NCI-H345 (cell line): ENCODE measurements around the gene RETREG3.
"Not testable (repeated sequence)": the region's sequence is repeated elsewhere in the genome, so short reads cannot be mapped to it uniquely, and the experiment has no call there.

Experiments used
- DNase-seq: peaks from one replicate; lab custom pipeline; 2025; lab: John Stamatoyannopoulos, UW

Gene RETREG3, protein sequence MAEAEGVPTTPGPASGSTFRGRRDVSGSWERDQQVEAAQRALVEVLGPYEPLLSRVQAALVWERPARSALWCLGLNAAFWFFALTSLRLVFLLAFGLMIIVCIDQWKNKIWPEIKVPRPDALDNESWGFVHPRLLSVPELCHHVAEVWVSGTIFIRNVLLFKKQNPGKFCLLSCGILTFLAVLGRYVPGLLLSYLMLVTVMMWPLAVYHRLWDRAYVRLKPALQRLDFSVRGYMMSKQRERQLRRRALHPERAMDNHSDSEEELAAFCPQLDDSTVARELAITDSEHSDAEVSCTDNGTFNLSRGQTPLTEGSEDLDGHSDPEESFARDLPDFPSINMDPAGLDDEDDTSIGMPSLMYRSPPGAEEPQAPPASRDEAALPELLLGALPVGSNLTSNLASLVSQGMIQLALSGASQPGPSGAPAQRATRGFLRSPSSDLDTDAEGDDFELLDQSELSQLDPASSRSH

DNA sequence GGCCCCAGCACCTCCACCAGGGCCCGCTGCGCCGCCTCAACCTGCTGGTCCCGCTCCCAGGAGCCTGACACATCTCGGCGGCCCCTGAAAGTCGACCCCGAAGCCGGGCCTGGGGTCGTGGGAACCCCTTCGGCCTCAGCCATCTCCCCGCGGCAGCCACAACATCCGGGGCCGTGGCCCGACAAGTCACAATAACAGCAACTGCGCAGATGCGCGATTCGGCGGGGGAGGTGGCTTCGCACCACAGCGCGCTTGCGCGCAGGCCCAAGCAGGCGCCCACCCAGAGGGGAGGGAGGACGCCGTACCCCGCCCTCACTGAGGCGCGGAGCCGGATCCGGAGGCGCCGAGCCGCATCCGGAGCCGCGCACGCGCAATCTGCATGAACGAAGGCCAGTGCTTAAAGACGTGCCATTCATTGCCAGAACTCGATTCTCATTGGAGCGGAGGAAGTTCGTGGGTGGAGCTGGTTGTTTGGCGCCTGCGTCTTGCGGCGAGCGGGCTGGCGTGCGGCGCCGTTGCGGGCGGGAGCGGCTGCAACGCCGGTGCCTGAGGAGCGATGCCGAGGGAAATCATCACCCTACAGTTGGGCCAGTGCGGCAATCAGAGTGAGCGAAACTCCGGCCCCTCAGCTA lies at the start of gene RETREG3, which contains the start of gene TUBG1:
TSS of gene RETREG3 (minus strand) at position 193 of the 632 bp plus-strand sequence. CDS start at position 143, 50 bp downstream.
TSS of gene TUBG1 (plus strand) at position 502 of the 632 bp plus-strand sequence. CDS start at position 557, 55 bp downstream.
- peak; percentile 99 for DNase-seq

DNA sequence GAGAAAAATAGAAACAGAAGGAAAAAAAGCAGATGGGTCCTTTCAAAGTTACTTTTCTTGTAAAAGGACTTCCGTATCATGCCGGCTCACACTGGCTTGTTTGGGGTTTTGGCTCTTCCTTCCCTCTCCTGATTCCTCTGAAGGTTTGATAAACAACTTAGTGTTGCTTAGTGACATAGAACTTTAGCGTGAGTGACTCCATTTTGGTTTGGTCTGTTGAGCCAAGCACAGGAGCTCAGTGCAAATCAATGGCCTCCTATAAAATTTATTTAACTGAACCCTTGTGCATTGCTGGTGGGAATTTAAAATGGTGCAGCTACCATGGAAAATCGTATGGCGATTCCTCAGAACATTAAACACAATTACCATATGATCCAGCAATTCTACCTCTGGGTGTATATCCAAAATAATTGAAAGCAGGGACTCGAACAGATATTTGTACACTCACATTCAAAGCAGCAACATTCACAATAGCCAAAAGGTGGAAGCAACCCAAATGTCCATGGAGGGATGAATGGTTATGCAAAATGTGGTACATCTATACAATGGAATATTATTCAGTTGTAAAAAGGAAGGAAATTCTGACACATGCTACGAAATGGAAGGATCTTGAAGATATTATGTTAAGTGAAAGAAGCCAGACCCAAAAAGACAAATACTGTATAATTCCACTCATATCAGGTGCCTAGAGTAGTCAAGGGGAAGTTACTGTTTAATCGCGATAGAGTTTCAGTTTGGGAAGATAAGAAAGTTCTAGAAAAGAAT lies 48.8 kb upstream of the RETREG3 start:
- DNase-seq = no peak

DNA sequence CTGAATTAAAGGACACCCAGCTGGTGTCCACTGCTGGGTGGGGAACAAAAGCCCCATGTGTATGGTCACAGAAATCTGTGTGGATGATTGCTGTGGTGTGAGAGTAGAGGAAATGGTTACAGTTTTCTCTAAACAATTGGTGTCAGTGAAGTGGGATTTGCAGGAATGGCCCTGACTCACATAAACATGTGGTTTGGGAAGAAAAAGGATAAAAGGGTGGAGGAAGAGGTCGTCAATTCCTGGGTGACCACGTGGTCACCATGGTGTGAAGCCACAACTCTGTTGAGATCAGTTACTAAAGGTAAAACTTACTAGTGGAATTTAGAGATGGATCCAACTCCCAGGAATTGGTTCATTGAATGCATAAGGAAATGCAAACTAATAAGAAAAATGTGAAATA lies 46.4 kb upstream of the RETREG3 start:
- no peak for DNase-seq

DNA sequence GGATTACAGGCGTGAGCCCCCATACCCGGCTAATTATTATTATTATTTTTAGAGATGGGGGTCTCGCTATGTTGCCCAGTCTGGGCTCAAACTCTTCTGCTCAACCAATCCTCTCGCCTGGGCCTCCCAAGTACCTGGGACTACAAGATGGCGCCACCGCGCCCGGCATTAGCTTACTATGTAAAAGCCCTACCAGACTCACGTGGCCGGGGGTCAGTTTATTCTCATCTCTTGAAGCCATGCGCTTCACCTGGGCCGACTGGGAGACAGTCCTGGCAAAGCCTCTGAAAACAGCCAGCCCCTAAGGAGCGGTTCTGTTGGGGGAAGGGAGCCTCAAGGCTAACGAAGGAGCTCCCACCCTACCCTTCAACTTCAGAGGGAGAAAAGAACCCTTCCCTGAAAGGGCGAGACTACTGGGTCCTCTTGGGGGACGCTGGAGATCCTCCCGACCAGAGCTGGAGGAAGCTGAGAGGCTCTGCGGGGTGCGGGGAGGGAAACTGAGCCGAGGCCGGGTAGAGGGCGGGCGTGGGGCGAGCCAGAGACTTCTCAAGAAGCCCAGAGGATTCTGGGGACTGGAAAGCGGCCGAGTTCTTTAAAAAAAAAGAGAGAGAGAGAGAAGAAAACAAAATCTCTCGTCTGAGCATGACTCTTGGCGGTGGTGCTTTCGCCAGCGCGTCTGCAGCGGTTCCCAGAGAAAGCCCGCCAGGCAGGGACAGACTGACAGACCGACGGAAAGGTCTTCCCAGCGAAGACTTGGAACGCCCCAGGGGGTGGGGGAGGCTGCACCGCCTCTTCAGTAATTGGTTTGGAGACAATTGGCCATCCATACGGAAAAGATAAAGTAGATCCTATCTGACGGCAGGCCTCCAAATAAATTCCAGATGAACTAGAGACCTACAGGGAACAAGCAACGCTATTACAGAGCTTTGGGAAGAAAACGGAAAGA lies 44.3 kb upstream of the RETREG3 start:
- no peak for DNase-seq

DNA sequence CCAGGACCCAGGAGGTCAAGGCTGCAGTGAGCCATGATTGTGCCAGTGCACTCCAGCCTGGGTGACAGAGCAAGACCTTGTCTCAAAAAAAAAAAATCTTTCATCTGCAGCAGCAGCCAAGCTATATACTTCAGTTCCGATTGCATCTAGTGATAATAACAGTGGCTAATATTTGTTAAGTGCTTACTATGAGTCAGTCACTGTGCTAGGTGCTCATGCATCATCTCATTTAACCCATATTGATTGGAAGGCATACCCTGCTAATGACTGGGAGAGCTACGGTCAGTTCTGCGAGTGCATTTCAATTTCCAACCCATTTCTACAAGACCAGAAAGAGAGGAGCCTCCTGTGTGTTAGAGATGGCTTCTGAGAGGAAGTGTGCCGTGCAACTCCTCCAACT lies 42.2 kb upstream of the RETREG3 start:
- DNase-seq = no peak

DNA sequence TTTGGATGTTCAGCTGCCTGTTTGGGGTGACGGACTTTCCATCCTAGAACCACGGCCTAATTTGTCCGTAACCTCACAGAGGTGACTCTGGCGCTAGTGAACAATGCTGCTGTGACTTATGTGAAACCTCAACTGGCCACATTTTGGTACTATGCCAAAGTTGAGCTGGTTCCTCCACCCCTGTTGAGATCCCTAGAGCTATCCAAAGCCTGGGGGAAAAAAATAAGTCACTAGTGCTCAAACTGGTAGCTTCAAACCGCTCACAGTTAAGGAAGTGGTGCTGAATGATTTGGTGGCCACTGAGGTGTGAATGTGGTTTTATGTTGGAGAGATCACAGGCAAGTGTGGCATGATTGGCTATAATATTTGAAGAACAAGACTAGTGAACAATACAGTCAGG lies 38.6 kb upstream of the RETREG3 start:
- no peak for DNase-seq

DNA sequence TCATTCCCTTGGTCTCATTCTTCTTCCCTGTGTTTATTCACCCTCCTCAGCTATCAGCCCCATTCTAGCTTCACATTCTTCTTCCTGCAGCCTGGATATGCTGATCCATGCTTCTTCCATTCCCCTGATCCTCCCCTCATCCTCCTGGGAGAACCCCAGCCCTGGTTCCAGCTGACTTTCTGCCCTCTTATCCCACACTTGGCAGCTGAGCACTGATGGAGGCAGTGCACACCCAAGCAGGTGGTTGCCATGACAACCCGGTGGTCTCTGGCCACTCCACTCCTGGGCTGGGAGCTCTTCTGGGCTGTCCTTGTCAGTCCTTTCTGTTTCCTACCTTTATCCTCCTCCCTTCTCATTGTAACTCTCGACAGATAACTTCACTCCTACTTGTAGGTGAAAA lies 33.2 kb upstream of the RETREG3 start:
- DNase-seq = no peak

DNA sequence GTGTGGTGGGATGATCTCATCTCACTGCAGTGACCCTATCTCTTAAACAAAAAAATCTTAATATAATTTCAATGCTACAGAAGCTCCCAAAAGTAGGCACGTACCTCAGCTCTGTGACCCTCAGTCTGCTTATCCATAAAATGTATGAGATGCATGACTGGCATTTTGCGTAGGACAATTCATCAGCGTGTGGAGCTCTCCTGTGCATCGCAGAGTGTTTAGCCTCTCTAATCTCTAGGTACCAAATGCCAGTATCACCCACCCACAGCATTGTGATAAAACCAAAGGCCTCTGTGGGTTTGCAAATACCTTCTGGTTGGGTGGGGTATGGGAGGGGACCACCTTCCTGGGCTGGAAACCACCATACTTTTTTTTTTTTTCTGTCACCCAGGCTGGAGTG lies 30.9 kb upstream of the RETREG3 start:
- no peak for DNase-seq

DNA sequence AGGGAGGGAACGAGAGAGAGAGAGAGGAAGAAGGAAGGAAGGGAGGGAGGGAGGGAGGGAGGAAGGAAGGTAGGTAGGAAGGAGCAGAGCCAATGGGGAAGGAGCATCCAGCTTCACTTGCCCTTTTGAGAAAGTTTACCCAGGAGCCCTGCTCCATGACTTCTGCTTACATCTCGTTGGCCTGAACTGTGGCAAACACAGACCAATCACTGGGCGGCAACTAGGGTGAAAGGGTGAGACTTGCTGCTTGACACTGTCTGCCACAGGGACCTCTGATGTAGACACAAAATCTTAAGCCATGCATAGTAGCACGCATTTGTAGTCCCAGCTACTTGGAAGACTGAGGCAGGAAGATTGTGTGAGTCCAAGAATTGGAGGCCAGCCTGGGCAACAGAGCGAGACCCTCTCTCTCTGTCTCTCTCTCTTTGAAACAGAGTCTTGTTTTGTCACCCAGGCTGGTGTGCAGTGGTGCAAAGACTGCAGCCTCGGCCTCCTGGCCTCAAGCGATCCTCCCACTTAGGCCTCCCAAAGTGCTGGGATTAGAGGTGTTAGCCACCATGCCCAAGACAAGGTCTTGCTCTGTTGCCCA lies 30.4 kb upstream of the RETREG3 start:
- DNase-seq = no peak

DNA sequence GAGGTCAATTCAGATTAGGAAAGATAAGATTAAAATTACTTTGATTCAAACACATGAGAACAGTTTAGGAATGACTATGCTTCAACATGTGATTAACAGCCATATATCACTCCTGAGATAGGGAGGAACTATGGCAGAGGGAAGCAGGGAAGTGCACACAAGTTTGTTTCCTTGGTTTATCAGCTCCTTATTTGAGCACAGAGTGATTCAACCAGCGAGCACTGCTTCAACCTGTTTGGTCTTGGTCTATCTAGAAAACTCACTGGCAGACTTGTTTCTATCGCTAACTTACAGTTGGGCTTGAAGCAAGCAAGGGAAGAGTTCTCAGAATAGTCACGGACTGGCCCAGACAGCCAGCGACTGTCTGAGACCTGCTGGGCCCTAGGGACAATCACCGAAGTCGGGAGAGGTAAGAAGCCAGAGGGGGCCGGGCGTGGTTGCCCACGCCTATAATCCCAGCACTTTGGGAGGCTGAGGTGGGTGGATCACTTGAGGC lies 23.8 kb upstream of the RETREG3 start:
- DNase-seq = no peak

DNA sequence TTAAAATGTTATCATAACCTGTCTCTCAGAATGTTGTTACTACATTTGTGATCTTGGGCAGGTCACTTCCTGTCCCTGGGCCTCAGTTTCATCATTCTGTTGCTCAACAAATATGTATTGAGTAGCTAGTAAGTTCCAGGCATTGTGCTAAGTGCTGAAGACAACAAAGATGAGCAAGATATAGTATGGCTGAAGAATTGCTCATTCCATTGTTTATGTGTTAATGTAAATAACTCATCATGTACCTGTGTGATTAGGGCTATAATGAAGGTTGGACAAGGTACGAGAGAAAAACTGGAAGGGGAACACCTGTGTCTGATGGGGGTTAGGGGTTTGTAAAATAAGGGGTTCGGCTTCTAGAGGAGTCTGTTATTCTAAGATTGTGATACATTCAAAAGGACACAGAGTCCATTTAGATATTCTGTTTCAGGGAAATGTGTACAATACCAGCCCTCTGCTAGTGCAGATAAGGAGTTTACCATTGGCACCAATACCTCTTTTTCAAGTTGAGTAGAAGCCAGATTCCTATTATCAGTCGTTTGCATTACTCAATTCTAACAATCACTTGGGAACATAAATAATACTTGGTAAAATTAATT lies 20.3 kb upstream of the RETREG3 start:
- no peak for DNase-seq

DNA sequence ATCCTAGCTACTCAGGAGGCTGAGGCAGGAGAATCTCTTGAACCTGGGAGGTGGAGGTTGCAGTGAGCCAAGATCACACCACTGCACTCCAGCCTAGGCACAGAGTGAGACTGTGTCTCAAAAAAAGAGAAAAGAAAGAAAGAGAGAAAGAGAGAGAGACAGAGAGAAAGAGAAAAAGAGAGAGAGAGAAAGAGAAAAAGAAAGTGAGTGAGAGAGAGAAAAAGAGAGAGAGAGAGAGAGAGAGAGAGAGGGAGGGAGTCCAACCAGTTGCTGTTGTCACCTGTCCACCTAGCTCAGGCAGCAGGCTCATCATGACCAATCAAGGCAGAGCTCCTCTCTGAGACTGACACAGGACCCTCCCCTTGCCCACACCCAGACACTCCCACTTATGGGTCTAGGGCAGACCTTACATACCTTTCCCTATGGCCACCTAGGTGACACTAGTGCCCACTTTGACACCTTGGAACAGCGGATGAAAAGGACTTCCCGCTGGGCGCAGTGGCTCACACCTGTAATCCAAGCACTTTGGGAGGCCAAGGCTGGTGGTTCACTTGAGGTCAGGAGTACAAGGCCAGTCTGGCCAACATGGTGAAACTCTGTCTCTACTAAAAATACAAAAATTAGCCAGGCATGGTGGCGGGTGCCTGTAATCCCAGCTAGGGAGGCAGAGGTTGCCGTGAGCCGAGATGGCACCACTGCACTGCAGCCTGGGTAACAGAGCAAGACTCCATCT lies 18.0 kb upstream of the RETREG3 start:
- not testable (repeated sequence) for DNase-seq

DNA sequence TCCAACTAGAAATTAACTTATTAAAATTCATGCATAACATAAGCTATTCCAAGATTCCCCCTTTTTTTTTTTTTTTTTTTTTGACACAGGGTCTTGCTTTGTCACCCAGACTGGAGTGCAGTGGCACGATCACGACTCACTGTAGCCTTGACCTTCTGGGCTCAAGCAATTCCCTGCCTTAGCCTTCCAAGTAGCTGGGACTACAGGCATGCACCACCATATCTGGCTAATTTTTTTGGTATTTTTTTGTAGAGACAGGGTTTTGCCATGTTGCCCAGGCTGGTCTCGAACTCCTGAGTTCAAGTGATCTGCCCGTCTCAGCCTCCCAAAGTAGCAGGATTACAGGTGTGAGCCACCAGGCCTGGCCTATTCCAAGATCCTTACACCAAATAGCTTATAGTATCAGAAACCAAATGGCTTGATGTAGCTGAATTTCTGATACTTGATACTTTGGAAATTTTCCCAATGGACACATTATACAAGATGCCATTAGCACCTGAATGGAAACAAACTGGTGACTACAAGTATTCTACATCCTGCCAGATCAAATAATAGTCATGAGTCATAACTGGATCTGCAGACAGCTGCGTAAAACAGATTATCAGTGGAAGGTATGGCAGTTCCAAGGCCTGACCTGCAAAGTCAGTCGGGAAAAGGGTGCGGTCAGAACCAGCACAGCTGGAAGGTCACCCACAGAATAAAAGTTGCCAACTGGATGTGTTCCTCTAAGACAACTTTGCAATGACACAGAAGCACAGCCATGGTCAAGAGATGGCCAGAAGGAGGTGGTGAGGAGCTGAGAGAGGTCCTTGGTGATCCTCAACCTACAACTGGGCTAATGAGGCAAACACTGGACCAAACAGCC lies 14.8 kb upstream of the RETREG3 start:
- DNase-seq = no peak

DNA sequence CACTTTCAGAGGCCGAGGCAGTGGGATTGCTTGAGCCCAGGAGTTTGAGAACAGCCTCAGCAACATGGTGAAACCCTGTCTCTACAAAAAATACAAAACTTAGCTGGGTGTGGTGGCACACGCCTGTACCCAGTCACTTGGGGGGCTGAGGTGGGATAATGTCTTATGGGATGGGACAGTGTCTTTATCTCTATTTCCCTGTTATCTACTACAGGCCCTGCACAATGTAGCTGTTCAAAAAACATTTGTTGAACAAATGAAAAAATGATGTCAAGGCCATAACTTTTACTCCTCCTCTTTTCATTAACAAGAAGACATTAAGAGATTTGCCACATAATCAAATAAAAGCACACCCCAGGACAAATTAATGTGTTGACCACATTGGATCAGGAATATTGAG lies 14.1 kb upstream of the RETREG3 start:
- DNase-seq = no peak

DNA sequence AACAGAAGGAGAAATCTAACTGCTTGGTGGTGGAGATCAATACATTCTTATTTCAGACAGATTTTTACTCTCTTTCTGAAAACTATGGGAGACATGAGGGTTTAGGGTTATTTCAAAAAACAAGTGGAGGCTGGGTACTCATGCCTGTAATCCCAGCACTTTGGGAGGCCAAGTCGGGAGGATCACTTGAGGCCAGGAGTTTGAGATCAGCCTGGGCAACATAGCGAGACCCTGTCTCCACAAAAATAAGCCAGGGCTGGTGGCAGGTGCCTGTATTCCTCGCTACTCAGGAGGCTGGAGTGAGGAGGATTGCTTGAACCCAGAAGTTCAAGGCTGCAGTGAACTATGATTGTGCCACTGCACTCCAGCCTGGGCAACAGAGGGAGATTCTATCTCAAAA lies 12.8 kb upstream of the RETREG3 start:
- DNase-seq = not testable (repeated sequence)

DNA sequence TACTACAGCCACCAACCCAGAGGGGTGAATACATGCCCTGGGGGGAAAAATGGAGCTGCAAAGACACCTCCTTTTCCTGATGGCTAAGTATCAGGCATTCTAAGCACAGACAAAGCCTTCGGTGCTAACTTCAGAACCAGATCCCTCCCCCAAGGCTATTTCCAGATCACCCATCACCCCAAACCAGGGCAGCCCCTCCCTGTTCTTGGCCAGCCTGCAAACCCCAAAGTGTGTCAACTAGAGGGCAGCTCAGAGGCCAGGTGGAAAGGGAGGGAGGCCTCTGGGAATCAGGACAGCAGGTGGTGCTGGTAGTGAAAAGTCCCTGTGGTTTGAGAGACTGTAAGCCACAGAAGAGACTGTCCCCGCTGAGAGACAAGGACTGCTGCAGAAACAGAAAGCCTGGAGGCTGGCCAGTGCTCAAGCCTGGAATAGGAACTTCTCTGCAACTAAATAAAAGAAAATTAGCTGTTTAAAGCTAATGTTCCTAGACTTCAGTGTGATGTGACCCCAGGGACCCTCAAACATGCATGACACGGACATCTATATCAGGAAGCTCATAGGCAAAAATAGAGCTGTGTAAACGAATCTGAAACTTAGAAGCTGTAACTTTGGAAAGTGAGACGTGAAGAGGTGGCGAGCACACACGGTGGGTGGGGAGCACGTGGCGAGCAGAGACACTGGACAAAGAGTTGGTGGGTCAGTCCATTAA lies 9.4 kb upstream of the RETREG3 start:
- peak; percentile 20 for DNase-seq

DNA sequence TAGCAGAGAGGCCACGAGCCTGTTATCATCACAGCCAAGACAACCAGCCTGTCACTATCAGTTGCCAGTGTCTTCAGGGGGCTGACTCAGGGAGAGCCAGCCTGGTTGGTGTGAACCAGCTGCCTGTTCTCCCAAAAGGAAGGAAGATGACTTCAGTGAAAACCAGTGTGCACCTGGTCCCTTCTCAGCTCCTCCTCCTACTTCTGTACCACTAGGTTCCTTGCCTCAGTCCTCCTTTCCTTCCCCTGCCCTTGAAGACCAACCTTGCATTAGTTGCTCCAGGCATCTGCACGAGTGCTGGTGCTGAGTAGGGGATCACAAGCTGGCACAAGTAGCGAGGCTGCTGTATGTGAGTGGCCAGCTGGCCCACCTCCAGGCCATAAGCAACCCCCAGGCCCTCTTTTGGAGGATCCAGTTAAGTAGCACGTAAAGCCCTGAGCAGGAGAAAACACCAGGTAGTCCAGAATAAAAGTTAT lies 8.8 kb upstream of the RETREG3 start:
- no peak for DNase-seq

DNA sequence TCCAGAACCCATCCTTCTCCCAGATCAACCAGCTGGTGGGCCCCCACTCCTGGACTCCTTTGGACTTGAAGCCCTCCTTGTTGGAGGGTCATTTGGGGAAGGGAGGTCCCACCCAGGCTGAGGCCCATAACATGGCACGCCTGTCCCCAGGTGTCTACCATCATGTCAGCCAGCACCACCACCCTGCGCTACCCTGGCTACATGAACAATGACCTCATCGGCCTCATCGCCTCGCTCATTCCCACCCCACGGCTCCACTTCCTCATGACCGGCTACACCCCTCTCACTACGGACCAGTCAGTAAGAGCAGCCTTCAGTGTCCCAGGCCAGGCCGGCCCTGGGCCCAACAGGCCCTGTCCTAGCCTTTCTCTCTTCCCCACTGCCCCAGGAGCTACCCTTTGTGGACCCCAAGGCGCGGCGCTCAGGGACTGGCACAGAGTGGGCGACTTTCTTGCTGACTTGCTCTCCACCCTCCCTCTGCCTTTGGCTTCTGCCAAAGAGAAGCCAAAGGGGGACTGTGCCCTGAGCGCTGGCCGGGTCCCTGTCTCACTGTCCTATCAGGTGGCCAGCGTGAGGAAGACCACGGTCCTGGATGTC lies 4.6 kb upstream of the RETREG3 start:
- DNase-seq = no peak
